SK-N-SH treated with all-trans-retinoic acid at 6 μM for 48 hours (cell line): ENCODE data around the gene IFT122.

Source experiments
- ARNTL ChIP-seq: fragments of 450-650 bp; formaldehyde crosslinking; IDR thresholded peaks from 2 replicates; pipeline ENCODE4 v1.5.0; 2020; ENCODE audit warnings: low read depth, mild to moderate bottlenecking, moderate library complexity, borderline replicate concordance
- GLIS3 ChIP-seq: fragments of 250-450 bp; sonication (Bioruptor Pico); IDR thresholded peaks from 2 replicates; pipeline ENCODE4 v1.5.0; 2020; ENCODE audit warnings: mild to moderate bottlenecking, moderate library complexity
- TOX ChIP-seq: fragments of 250-450 bp; sonication (Bioruptor Pico); IDR thresholded peaks from 2 replicates; pipeline ENCODE4 v1.8.0; 2021; ENCODE audit warnings: mild to moderate bottlenecking, moderate library complexity, borderline replicate concordance
- TF ChIP-seq, protein P1 (sequence below): fragments of 250-450 bp; sonication (Bioruptor Pico); IDR thresholded peaks from 2 replicates; pipeline ENCODE4 v1.5.1; 2021; ENCODE audit warnings: mild to moderate bottlenecking, moderate library complexity
- TF ChIP-seq, protein P2 (sequence below): fragments of 250-450 bp; sonication (Bioruptor Pico); IDR thresholded peaks from 2 replicates; pipeline ENCODE4 v1.8.0; 2020; ENCODE audit warnings: mild to moderate bottlenecking, moderate library complexity, borderline replicate concordance

DNA sequence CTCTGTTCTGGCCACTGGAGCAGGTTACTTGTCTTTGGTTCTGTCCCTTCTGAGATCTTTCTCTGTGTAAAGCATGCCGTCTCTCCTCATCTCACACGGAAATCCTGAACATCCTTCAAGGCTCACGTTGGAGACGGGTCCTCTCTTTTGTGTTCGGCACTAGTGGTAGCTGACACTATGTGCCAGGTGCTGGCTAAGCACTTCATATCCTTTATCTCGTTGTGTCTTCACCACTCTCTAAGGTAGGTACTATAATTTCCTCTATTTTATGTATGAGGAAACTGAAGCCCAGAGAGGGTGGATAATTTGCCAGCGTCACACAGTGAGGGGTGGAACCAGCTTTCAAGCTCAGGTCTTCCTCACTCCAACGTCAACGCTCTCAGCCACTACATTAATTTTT is 1.2 kb downstream of the IFT122 start:
- TF ChIP-seq TOX: no peak
- TF ChIP-seq, protein P1, sequence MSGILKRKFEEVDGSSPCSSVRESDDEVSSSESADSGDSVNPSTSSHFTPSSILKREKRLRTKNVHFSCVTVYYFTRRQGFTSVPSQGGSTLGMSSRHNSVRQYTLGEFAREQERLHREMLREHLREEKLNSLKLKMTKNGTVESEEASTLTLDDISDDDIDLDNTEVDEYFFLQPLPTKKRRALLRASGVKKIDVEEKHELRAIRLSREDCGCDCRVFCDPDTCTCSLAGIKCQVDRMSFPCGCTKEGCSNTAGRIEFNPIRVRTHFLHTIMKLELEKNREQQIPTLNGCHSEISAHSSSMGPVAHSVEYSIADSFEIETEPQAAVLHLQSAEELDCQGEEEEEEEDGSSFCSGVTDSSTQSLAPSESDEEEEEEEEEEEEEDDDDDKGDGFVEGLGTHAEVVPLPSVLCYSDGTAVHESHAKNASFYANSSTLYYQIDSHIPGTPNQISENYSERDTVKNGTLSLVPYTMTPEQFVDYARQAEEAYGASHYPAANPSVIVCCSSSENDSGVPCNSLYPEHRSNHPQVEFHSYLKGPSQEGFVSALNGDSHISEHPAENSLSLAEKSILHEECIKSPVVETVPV: no peak
- TF ChIP-seq, protein P2, sequence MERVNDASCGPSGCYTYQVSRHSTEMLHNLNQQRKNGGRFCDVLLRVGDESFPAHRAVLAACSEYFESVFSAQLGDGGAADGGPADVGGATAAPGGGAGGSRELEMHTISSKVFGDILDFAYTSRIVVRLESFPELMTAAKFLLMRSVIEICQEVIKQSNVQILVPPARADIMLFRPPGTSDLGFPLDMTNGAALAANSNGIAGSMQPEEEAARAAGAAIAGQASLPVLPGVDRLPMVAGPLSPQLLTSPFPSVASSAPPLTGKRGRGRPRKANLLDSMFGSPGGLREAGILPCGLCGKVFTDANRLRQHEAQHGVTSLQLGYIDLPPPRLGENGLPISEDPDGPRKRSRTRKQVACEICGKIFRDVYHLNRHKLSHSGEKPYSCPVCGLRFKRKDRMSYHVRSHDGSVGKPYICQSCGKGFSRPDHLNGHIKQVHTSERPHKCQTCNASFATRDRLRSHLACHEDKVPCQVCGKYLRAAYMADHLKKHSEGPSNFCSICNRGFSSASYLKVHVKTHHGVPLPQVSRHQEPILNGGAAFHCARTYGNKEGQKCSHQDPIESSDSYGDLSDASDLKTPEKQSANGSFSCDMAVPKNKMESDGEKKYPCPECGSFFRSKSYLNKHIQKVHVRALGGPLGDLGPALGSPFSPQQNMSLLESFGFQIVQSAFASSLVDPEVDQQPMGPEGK: no peak
- TF ChIP-seq ARNTL (CRISPR knock-in tag): no peak
- no peak for TF ChIP-seq GLIS3 (CRISPR knock-in tag)
